HCT116 (cell line): Measurements from ENCODE around the gene FKBP6. TPM values are rescaled to one million over a fixed set of nuclear protein-coding genes. Genes with fewer than 3 reads are reported as not detected.

Experiments
- ATAC-seq: fragments of 200-7000 bp; cut with Tn5 transposase; 2 replicates; pipeline ENCODE4 v1.9.1; 2020; ENCODE audit warnings: mild to moderate bottlenecking, moderate library complexity
- BruUV-seq: library from RNA; stranded (reverse); fragments of 400-500 nt; replicated peaks from 2 replicates; lab custom pipeline; 2021; lab: Mats Ljungman, UMichigan
- CTCF ChIA-PET: fragments of 300-600 bp; sonication (Branson Sonifier 250); formaldehyde crosslinking; loops from one replicate; lab custom pipeline; 2021; ENCODE audit warnings: antibody characterized with exemption; lab: Charles Lee
- POLR2A ChIA-PET: fragments of 300-600, 350-600 bp; sonication (Branson Sonifier 250); formaldehyde crosslinking; loops from one replicate; lab custom pipeline; 2021; ENCODE audit warnings: antibody characterized with exemption; lab: Charles Lee
- RAD21 ChIA-PET, 2 experiments: fragments of 300-600 bp; sonication (Branson Sonifier 250); formaldehyde crosslinking; loops; one replicate each; lab custom pipeline; 2023; ENCODE audit warnings: low total read pairs in 2 of 2; ENCODE audit not compliant: uncharacterized antibody in 2 of 2, unreplicated experiment in 2 of 2, low non-redundant PET in 1 of 2; lab: Charles Lee
- DNase-seq: peaks from one replicate; pipeline ENCODE4 v3.0.0-alpha.2; 2010; ENCODE audit warnings: low read depth, low spot score
- H2AFZ ChIP-seq: fragments of 200-600 bp; shearing (Covaris generic), sonication (generic); 2 replicates; pipeline ENCODE4 v1.6.1; 2017; ENCODE audit warnings: low read depth, mixed run types, mixed read lengths, antibody characterized with exemption, low read length; ENCODE audit not compliant: poor library complexity, severe bottlenecking
- H3K27ac ChIP-seq: 2 replicates; pipeline ENCODE4 v1.5.1; 2012; ENCODE audit warnings: low read depth, low read length
- H3K27me3 ChIP-seq: fragments of 200-600 bp; sonication (generic); 2 replicates; pipeline ENCODE4 v1.6.1; 2016; ENCODE audit warnings: mixed run types, low read length, mixed read lengths; ENCODE audit not compliant: insufficient read depth
- H3K36me3 ChIP-seq, 2 experiments: fragments of 200-500 bp in 1 of 2; fragments of 200-600 bp in 1 of 2; sonication (Bioruptor generic) in 1 of 2; sonication (generic) in 1 of 2; 2 replicates each; pipeline versions ENCODE4 v1.5.1 to v1.6.1; 2014 to 2016; ENCODE audit warnings: low read length in 2 of 2, inconsistent platforms in 1 of 2, mixed read lengths in 1 of 2, mixed run types in 1 of 2; ENCODE audit not compliant: insufficient read depth in 2 of 2, control insufficient read depth in 1 of 2
- H3K4me1 ChIP-seq, 2 experiments: fragments of 200-600 bp in 1 of 2; sonication (generic) in 1 of 2; 2 replicates each; pipeline versions ENCODE4 v1.5.1 to v1.6.1; 2012 to 2017; ENCODE audit warnings: low read length in 2 of 2, inconsistent platforms in 1 of 2, mild to moderate bottlenecking in 1 of 2, mixed read lengths in 1 of 2, mixed run types in 1 of 2, moderate library complexity in 1 of 2; ENCODE audit not compliant: insufficient read depth in 2 of 2, control insufficient read depth in 1 of 2
- H3K4me2 ChIP-seq: fragments of 200-600 bp; sonication (generic); 2 replicates; pipeline ENCODE4 v1.6.1; 2017; ENCODE audit warnings: mixed run types, low read length, mixed read lengths
- H3K4me3 ChIP-seq, 2 experiments: fragments of 200-600 bp in 1 of 2; sonication (generic) in 1 of 2; replicated peaks in 1 of 2; 2 replicates each; pipeline ENCODE4 v1.5.1; 2011 to 2016; ENCODE audit warnings: low read length in 2 of 2, control low read depth in 1 of 2, low read depth in 1 of 2, mild to moderate bottlenecking in 1 of 2, mixed read lengths in 1 of 2, mixed run types in 1 of 2
- H3K79me2 ChIP-seq: fragments of 200-600 bp; sonication (generic); 2 replicates; pipeline ENCODE4 v1.6.1; 2017; ENCODE audit warnings: mild to moderate bottlenecking, mixed run types, low read length, moderate library complexity, mixed read lengths; ENCODE audit not compliant: insufficient read depth
- H3K9ac ChIP-seq: fragments of 200-600 bp; sonication (generic); 2 replicates; pipeline ENCODE4 v1.6.1; 2016; ENCODE audit warnings: low read length, mixed read lengths
- H3K9me2 ChIP-seq: fragments of 200-600 bp; sonication (generic), shearing (Covaris generic); 2 replicates; pipeline ENCODE4 v1.6.1; 2017; ENCODE audit warnings: mixed run types, mild to moderate bottlenecking, moderate library complexity; ENCODE audit not compliant: insufficient read depth
- H3K9me3 ChIP-seq, 2 experiments: fragments of 200-500 bp in 1 of 2; fragments of 200-600 bp in 1 of 2; sonication (Bioruptor generic) in 1 of 2; sonication (generic) in 1 of 2; 2 replicates each; pipeline ENCODE4 v1.6.1; 2014 to 2017; ENCODE audit warnings: low read length in 2 of 2, mixed read lengths in 2 of 2, inconsistent platforms in 1 of 2, low read depth in 1 of 2, mild to moderate bottlenecking in 1 of 2, mixed run types in 1 of 2, moderate library complexity in 1 of 2; ENCODE audit not compliant: control insufficient read depth in 1 of 2, insufficient read depth in 1 of 2
- H4K20me1 ChIP-seq: fragments of 200-600 bp; sonication (generic), shearing (Covaris generic); 2 replicates; pipeline ENCODE4 v1.6.1; 2017; ENCODE audit warnings: mixed run types, mild to moderate bottlenecking, moderate library complexity; ENCODE audit not compliant: insufficient read depth
- CBX3 ChIP-seq: IDR thresholded peaks from 2 replicates; pipeline ENCODE4 v1.6.1; 2012; ENCODE audit warnings: low read depth
- EGR1 ChIP-seq: IDR thresholded peaks from 2 replicates; pipeline ENCODE4 v1.6.1; 2012; ENCODE audit warnings: low read depth
- ELF1 ChIP-seq: IDR thresholded peaks from 2 replicates; pipeline ENCODE4 v1.6.1; 2012; ENCODE audit warnings: low read depth, borderline replicate concordance
- EZH2phosphoT487 ChIP-seq: fragments of 200-600 bp; IDR thresholded peaks from 2 replicates; pipeline ENCODE4 v1.6.1; 2018; ENCODE audit warnings: antibody characterized with exemption, borderline replicate concordance
- FOSL1 ChIP-seq: IDR thresholded peaks from 2 replicates; pipeline ENCODE4 v1.6.1; 2012; ENCODE audit warnings: low read depth
- JUND ChIP-seq: IDR thresholded peaks from 2 replicates; pipeline ENCODE4 v1.6.1; 2012
- POLR2AphosphoS5 ChIP-seq: IDR thresholded peaks from 2 replicates; pipeline ENCODE4 v1.6.1; 2011; ENCODE audit warnings: mild to moderate bottlenecking, low read depth, low read length, moderate library complexity
- SIN3A ChIP-seq: IDR thresholded peaks from 2 replicates; pipeline ENCODE4 v1.6.1; 2012; ENCODE audit warnings: low read depth
- SP1 ChIP-seq: IDR thresholded peaks from 2 replicates; pipeline ENCODE4 v1.6.1; 2012; ENCODE audit warnings: low read depth
- SRF ChIP-seq: IDR thresholded peaks from 2 replicates; pipeline ENCODE4 v1.6.1; 2012; ENCODE audit warnings: low read depth
- TCF7L2 ChIP-seq: IDR thresholded peaks from 2 replicates; pipeline ENCODE4 v1.7.0; 2011; ENCODE audit warnings: borderline replicate concordance, inconsistent platforms; ENCODE audit not compliant: insufficient read depth, insufficient read length; ENCODE audit errors: extremely low read depth
- YY1 ChIP-seq: IDR thresholded peaks from 2 replicates; pipeline ENCODE4 v1.6.1; 2011; ENCODE audit warnings: low read length, low read depth, moderate library complexity, mild to moderate bottlenecking; ENCODE audit not compliant: insufficient replicate concordance; ENCODE audit errors: extremely low read depth
- ZFX ChIP-seq: fragments of 450-650 bp; IDR thresholded peaks from 2 replicates; pipeline ENCODE4 v1.6.1; 2017
- ZNF274 ChIP-seq: fragments of 200-500 bp; sonication (Bioruptor generic); IDR thresholded peaks from 2 replicates; pipeline ENCODE4 v1.6.1; 2014; ENCODE audit warnings: mild to moderate bottlenecking, low read depth, low read length, inconsistent platforms
- intact Hi-C: fragments of 100-400 bp; cut with micrococcal nuclease; formaldehyde crosslinking; loops from 2 replicates; pipeline ENCODE4 v1.10.0; 2022
- total RNA-seq: library from RNA; stranded (reverse); gene quantifications from one replicate; pipeline ENCODE4 v1.2.1, GENCODE V29; 2021; ENCODE audit not compliant: unreplicated experiment
- TF ChIP-seq, protein P1 (sequence below): IDR thresholded peaks from 2 replicates; pipeline ENCODE4 v1.6.1; 2012
- TF ChIP-seq, protein P2 (sequence below), 3 experiments: fragments of 200-600 bp in 1 of 3; sonication (generic) in 1 of 3; IDR thresholded peaks in 2 of 3; conservative IDR thresholded peaks in 1 of 3; 2 replicates each; pipeline ENCODE4 v1.5.1; 2012 to 2017; ENCODE audit warnings: low read depth in 2 of 3, low read length in 2 of 3, antibody characterized with exemption in 1 of 3, borderline replicate concordance in 1 of 3, control low read depth in 1 of 3, mild to moderate bottlenecking in 1 of 3, mixed read lengths in 1 of 3, mixed run types in 1 of 3, moderate library complexity in 1 of 3; ENCODE audit not compliant: insufficient read depth in 1 of 3
- TF ChIP-seq, protein P3 (sequence below): IDR thresholded peaks from 2 replicates; pipeline ENCODE4 v1.6.1; 2012; ENCODE audit warnings: low read depth

FKBP6 gene
- total RNA-seq, 1 experiment from 2014 or later: not detected

DNA sequence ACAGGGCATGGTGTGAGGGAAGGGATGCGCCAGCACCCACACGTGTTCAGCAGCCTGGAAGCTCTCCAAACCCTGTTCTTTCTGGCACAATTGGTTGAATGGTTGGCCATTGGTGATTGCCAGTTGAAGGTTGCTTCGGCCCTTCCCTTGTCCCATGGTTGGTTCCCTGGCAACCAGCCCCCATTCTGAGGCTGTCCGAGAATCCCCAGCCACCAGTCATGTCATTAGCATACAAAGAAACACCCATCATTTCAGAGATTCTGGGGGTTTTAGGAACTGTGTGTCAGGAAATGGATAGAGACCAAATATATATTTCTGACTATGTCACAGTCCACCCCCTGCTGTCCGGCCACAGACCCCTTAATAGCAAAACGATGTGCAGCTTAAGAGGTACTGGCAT lies 21.8 kb downstream of the FKBP6 start:
- no TSS peak for BruUV-seq
- intact Hi-C loops: no loop called here
- Histone ChIP-seq H3K4me2 (no peak overlapping the region), H3K9ac (no peak overlapping the region), H3K9me3 (no peaks in the 10 kb centered on the region), H3K27ac (no peak overlapping the region), H3K36me3 (no peaks in the 10 kb centered on the region), H3K9me2 (no peaks in the 10 kb centered on the region), H2AFZ (no peak overlapping the region), H3K27me3 (no peaks in the 10 kb centered on the region), H3K4me1 (peaks cover 0 to 3% of the 10 kb centered on the region in 2 experiments; a peak in 1 of 4 replicates), H4K20me1 (no peaks in the 10 kb centered on the region), H3K79me2 (no peaks in the 10 kb centered on the region), H3K4me3 (no peak overlapping the region)
- ATAC-seq (no peak), DNase-seq (no peak)
- ChIA-PET CTCF (no interaction called here), POLR2A (no interaction called here), RAD21 (no interaction called here)
- TF ChIP-seq ZFX: no peak
- no peak for TF ChIP-seq JUND
- TF ChIP-seq ZNF274: no peak
- TF ChIP-seq, protein P1, sequence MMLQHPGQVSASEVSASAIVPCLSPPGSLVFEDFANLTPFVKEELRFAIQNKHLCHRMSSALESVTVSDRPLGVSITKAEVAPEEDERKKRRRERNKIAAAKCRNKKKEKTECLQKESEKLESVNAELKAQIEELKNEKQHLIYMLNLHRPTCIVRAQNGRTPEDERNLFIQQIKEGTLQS: no peak
- TF ChIP-seq SRF: no peak
- no peak for TF ChIP-seq ELF1
- TF ChIP-seq SP1: no peak
- TF ChIP-seq EGR1: no peak
- TF ChIP-seq SIN3A: no peak
- TF ChIP-seq FOSL1: no peak
- no peak for TF ChIP-seq CBX3
- TF ChIP-seq EZH2phosphoT487: no peak
- TF ChIP-seq, protein P2, sequence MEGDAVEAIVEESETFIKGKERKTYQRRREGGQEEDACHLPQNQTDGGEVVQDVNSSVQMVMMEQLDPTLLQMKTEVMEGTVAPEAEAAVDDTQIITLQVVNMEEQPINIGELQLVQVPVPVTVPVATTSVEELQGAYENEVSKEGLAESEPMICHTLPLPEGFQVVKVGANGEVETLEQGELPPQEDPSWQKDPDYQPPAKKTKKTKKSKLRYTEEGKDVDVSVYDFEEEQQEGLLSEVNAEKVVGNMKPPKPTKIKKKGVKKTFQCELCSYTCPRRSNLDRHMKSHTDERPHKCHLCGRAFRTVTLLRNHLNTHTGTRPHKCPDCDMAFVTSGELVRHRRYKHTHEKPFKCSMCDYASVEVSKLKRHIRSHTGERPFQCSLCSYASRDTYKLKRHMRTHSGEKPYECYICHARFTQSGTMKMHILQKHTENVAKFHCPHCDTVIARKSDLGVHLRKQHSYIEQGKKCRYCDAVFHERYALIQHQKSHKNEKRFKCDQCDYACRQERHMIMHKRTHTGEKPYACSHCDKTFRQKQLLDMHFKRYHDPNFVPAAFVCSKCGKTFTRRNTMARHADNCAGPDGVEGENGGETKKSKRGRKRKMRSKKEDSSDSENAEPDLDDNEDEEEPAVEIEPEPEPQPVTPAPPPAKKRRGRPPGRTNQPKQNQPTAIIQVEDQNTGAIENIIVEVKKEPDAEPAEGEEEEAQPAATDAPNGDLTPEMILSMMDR (IDR thresholded peaks at IDR 0.05 in 2 of 3, conservative IDR thresholded peaks at IDR 0.05 in 1 of 3; ENCODE audit: borderline replicate concordance in 1 of 3, insufficient read depth in 1 of 3, low read depth in 2 of 3, low read length in 2 of 3): no peak
- no peak for TF ChIP-seq TCF7L2
- TF ChIP-seq POLR2AphosphoS5: no peak
- no peak for TF ChIP-seq YY1
- TF ChIP-seq, protein P3, sequence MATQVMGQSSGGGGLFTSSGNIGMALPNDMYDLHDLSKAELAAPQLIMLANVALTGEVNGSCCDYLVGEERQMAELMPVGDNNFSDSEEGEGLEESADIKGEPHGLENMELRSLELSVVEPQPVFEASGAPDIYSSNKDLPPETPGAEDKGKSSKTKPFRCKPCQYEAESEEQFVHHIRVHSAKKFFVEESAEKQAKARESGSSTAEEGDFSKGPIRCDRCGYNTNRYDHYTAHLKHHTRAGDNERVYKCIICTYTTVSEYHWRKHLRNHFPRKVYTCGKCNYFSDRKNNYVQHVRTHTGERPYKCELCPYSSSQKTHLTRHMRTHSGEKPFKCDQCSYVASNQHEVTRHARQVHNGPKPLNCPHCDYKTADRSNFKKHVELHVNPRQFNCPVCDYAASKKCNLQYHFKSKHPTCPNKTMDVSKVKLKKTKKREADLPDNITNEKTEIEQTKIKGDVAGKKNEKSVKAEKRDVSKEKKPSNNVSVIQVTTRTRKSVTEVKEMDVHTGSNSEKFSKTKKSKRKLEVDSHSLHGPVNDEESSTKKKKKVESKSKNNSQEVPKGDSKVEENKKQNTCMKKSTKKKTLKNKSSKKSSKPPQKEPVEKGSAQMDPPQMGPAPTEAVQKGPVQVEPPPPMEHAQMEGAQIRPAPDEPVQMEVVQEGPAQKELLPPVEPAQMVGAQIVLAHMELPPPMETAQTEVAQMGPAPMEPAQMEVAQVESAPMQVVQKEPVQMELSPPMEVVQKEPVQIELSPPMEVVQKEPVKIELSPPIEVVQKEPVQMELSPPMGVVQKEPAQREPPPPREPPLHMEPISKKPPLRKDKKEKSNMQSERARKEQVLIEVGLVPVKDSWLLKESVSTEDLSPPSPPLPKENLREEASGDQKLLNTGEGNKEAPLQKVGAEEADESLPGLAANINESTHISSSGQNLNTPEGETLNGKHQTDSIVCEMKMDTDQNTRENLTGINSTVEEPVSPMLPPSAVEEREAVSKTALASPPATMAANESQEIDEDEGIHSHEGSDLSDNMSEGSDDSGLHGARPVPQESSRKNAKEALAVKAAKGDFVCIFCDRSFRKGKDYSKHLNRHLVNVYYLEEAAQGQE: no peak
